Nasal cavity respiratory epithelium epithelial cell of viscerocranial mucosa (primary cell): ENCODE measurements around the gene TMEM243. TPM values are rescaled to one million over a fixed set of nuclear protein-coding genes. Genes with fewer than 3 reads are reported as not detected.

Experiments used
- total RNA-seq: library from RNA; depleted of rRNA; stranded (reverse); fragments of >200 nt; gene quantifications from 2 replicates; pipeline ENCODE4 v1.2.3, GENCODE V29; 2014

TMEM243 gene
- total RNA-seq = 19.3 and 19.8 TPM in 2 replicates

GRCh38 chr7:87219545-87220025, at the start of gene TMEM243:
TSS of gene TMEM243 (minus strand) at chr7:87219732. CDS start at chr7:87219503, 229 bp downstream.

GRCh38 chr7:87152112-87152896, 67.2 kb downstream of the TMEM243 start, which contains the start of gene DMTF1:
TSS of gene DMTF1 (plus strand) at chr7:87152453. CDS start at chr7:87164942, 12,489 bp downstream.

Other genes with a start within 250 kb of the TMEM243 start
- 2.7 and 10.5 TPM in 2 replicates for gene ELAPOR2, start 160.1 kb downstream of the TMEM243 start, total RNA-seq
- gene DMTF1, start 67.3 kb downstream of the TMEM243 start, total RNA-seq = 43.4 and 75.2 TPM in 2 replicates
- 10.3 and 31.6 TPM in 2 replicates for gene CROT, start 125.9 kb upstream of the TMEM243 start, total RNA-seq